ENCODE measurements around the gene MYO1F. TPM values are rescaled to one million over a fixed set of nuclear protein-coding genes. Genes with fewer than 3 reads are reported as not detected.

MYO1F gene
- polyA plus RNA-seq, 1 donor (not counting 4 experiments of a cell fraction or from before 2014, with no cell fraction given), result 0.14 TPM

DNA sequence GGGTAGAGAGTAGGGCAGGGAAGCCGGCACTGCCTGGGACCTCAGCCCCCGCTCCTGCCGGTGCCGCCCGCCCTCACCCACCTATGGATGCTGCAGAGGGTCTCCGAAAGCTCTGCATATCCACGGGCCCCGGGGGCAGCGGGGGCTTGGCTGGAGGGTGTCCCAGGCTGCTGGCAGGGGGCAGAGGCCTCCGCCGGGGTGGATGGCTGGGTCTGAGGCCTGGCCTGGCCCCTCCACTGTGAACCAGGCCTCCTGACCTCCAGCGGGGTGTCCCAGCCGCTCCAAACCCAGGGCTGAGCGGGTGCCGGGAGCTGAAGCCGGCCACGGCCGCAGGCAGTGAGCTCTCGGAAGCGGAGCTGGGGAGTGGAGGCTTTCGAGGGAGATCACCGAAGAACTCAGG, 78.9 kb downstream of the MYO1F start:
- no peaks in the 10 kb centered on the region for H3K79me2 ChIP-seq (ENCODE audit: control insufficient read depth, insufficient read depth, low read length)
- H3K4me1 ChIP-seq (ENCODE audit: control insufficient read depth, extremely low read depth, insufficient read depth, low read length), result peaks cover 6% of the 10 kb centered on the region
- H2AFZ ChIP-seq (ENCODE audit: control insufficient read depth, low read length), result no peak overlapping the region
- H3K36me3 ChIP-seq (ENCODE audit: control insufficient read depth in 2 of 2, extremely low read depth in 1 of 2, insufficient read depth in 2 of 2, low read length in 2 of 2), result no peaks in the 10 kb centered on the region
- H3K27ac ChIP-seq (ENCODE audit: control insufficient read depth, insufficient read depth, low read length), result no peak overlapping the region
- H3K9me3 ChIP-seq (ENCODE audit: control insufficient read depth, low read depth, low read length), result no peaks in the 10 kb centered on the region
- no peak overlapping the region for H3K9ac ChIP-seq (ENCODE audit: control insufficient read depth, extremely low read depth, insufficient read depth, low read length)
- H3K9me1 ChIP-seq (ENCODE audit: control insufficient read depth, extremely low read depth, insufficient read depth, low read length), result no peaks in the 10 kb centered on the region
- H3K4me2 ChIP-seq (ENCODE audit: control insufficient read depth, extremely low read depth, insufficient read depth, low read depth, low read length), result no peak overlapping the region
- no peak overlapping the region for H3K4me3 ChIP-seq (ENCODE audit: control insufficient read depth in 2 of 3, extremely low read depth in 1 of 3, insufficient read depth in 2 of 3, low read depth in 1 of 3, low read length in 3 of 3)
- no peaks in the 10 kb centered on the region for H4K20me1 ChIP-seq (ENCODE audit: control insufficient read depth, extremely low read depth, insufficient read depth, low read length)
- no peak for FAIRE-seq
- no peaks in the 10 kb centered on the region for H3K27me3 ChIP-seq (ENCODE audit: control insufficient read depth, extremely low read depth, insufficient read depth, low read length)
- no peak for DNase-seq (ENCODE audit: low read depth, low spot score)
- TF ChIP-seq EZH2 (IDR thresholded peaks at IDR 0.05; ENCODE audit: low read length), result no peak
- no peak for TF ChIP-seq CTCF (optimal IDR thresholded peaks at IDR 0.05 in 1 of 3, IDR thresholded peaks at IDR 0.05 in 1 of 3, conservative IDR thresholded peaks at IDR 0.05 in 1 of 3; ENCODE audit: extremely low read depth in 1 of 3, insufficient read depth in 2 of 3, low read length in 3 of 3)
- dilution Hi-C loops (cut with MboI; ENCODE audit: extremely low pct_ligation_motif_present, low sequenced_read_pairs), result no loop called here

GRCh38 chr19:8494158-8494557, 83.1 kb downstream of the MYO1F start:
- FAIRE-seq (no peak), DNase-seq (ENCODE audit: low read depth, low spot score) (no peak)
- no peak for TF ChIP-seq CTCF (optimal IDR thresholded peaks at IDR 0.05 in 1 of 3, IDR thresholded peaks at IDR 0.05 in 1 of 3, conservative IDR thresholded peaks at IDR 0.05 in 1 of 3; ENCODE audit: extremely low read depth in 1 of 3, insufficient read depth in 2 of 3, low read length in 3 of 3)
- TF ChIP-seq EZH2 (IDR thresholded peaks at IDR 0.05; ENCODE audit: low read length), result no peak
- peak overlapping the region; percentile 54 for H3K4me2 ChIP-seq (ENCODE audit: control insufficient read depth, extremely low read depth, insufficient read depth, low read depth, low read length)
- peaks cover 21% of the 10 kb centered on the region for H3K4me1 ChIP-seq (ENCODE audit: control insufficient read depth, extremely low read depth, insufficient read depth, low read length)
- H3K36me3 ChIP-seq (ENCODE audit: control insufficient read depth in 2 of 2, extremely low read depth in 1 of 2, insufficient read depth in 2 of 2, low read length in 2 of 2), result peaks cover 0 to under 1% of the 10 kb centered on the region in 2 experiments
- no peaks in the 10 kb centered on the region for H3K9me3 ChIP-seq (ENCODE audit: control insufficient read depth, low read depth, low read length)
- no peaks in the 10 kb centered on the region for H4K20me1 ChIP-seq (ENCODE audit: control insufficient read depth, extremely low read depth, insufficient read depth, low read length)
- no peaks in the 10 kb centered on the region for H3K79me2 ChIP-seq (ENCODE audit: control insufficient read depth, insufficient read depth, low read length)
- no peaks in the 10 kb centered on the region for H3K27me3 ChIP-seq (ENCODE audit: control insufficient read depth, extremely low read depth, insufficient read depth, low read length)
- peak overlapping the region; percentile 9 for H3K9ac ChIP-seq (ENCODE audit: control insufficient read depth, extremely low read depth, insufficient read depth, low read length)
- peak overlapping the region; percentile 77 for H2AFZ ChIP-seq (ENCODE audit: control insufficient read depth, low read length)
- H3K9me1 ChIP-seq (ENCODE audit: control insufficient read depth, extremely low read depth, insufficient read depth, low read length), result no peaks in the 10 kb centered on the region
- no peak overlapping the region for H3K4me3 ChIP-seq (ENCODE audit: control insufficient read depth in 2 of 3, extremely low read depth in 1 of 3, insufficient read depth in 2 of 3, low read depth in 1 of 3, low read length in 3 of 3)
- H3K27ac ChIP-seq (ENCODE audit: control insufficient read depth, insufficient read depth, low read length), result no peak overlapping the region
- dilution Hi-C loops (cut with MboI; ENCODE audit: extremely low pct_ligation_motif_present, low sequenced_read_pairs), result no loop called here
